NCI-H345 treated with DMSO at 0.1 percent for 48 hours (cell line): ENCODE results near the gene KCTD19.

Experiments used
- DNase-seq: peaks from one replicate; lab custom pipeline; 2025; ENCODE audit not compliant: unreplicated experiment; lab: John Stamatoyannopoulos, UW

The KCTD19 gene

DNA sequence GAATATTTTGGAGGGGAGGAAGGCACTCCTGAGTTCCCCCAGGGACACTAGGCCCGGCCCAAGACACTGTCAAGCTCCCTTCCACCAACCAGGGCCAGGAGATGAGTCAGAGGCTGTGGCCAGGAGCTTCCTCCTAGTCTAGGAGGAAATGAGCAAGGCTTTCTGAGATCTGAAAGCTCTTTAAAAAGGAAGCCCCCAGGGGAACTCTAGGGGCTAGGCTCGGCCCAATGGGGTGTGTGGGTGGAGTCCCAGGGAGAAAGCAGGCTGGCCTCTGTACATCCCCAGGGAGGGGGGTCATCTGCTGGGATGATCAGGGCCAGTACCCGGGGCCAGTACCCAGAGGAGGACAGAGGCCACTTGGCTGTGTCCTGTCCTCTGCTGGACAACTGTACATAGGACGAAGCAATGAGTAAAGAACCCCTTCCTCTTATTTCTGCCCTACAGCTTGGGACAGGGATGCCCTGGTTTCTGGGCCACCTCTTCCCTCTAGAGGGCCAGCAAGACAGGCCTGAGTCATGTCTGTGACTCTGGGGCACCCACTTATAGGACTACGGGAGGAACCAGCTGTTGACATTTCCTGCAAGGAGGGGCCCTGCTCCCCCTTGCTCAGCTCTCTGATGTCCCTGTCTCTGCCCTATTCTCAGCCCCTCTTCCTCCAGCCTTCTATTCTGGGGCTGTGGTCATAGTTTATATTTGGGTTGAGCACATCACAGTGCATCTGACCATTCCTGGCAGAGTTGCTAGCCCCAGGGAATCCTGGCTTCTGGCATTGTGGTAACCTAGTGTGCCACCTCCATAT, 82.0 kb downstream of the KCTD19 start:
- no peak for DNase-seq

GRCh38 chr16:67243481-67243880, 83.1 kb downstream of the KCTD19 start:
- DNase-seq = no peak

DNA sequence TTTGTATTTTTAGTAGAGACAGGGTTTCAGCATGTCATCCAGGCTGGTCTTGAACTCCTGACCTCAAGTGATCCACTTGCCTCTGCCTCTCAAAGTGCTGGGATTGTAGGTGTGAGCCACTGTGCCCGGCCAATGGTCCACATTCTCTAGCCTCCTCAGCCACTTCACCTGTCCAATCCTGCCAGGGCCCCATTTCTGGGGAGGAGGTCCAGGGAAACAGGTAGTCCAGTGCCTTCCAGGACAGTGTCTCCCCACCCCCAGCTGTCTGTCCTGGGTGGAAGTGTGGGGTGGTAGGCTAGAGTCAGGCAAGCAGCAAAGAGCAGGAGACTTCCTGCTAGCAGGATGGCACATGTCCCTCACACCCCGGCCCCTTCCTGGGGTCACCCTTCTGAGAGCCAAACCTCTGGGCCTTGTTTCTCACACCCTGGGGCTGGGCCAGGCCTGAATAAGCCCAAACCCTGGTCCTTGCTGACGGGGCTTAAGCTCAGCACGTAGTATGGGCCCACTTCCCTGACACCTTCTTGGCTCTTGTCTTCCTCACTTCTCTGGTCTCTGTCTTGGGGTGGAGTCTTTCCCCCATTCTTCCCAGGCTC, 84.3 kb downstream of the KCTD19 start:
- no peak for DNase-seq

- no peak for DNase-seq
Observed at GRCh38 chr16:67241008-67241900, 85.3 kb downstream of the KCTD19 start.

GRCh38 chr16:67240506-67240905, 86.0 kb downstream of the KCTD19 start:
- DNase-seq = no peak
